GM18526 (cell line): Measurements from ENCODE around the gene NET1.

Experiments
- POLR2A ChIP-seq: IDR thresholded peaks from 3 replicates; pipeline ENCODE4 v1.6.1; 2011; ENCODE audit not compliant: insufficient read length; ENCODE audit errors: extremely low read depth

The NET1 gene

DNA sequence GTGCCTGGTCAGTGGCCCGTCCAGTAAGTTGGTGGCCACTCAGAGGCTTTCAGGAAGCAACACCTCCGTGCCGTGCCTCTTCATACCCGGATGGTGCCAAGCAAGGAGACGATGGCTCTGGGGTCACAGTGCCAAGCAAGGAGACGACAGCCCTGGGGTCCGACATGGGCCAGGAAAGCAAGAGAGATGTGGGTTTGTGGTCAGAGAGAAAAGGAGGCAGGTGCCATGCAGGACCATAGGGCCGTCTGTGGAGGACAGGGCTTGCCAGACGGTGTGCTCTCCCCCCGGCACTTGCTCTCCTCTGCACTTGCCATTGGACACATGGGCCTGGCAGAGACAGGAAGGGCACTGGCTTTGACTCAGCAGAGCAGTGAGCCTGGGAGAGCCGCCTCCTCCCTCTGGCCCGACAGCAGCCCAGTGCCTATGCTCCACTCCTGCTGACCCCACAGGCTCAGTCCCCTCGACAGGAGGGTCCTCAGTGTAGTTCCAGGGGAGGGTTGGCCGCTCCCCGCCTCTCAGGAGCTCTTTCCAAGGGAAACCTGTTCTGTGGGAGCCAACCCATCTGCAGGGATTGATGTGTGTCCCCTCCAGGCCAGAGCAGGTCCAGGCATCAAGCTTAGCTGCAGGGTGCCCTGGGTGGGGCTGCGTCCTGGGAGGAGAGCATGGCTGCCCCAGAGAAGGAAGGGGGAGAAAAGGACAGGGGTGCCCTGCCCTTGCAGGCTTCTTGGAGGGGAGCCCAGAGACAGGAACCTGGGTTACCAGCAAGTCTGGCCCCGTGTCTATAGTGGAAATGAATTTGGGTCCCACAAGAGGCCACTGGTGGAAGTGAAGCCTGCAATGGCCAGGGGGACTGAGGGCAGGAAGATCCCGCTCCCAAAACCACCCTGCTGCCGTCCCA lies 94.6 kb downstream of the NET1 start:
- no peak for TF ChIP-seq POLR2A

- no peak for TF ChIP-seq POLR2A
These were observed 95.3 kb downstream of the NET1 start for GRCh38 chr10:5507649-5508131.

DNA sequence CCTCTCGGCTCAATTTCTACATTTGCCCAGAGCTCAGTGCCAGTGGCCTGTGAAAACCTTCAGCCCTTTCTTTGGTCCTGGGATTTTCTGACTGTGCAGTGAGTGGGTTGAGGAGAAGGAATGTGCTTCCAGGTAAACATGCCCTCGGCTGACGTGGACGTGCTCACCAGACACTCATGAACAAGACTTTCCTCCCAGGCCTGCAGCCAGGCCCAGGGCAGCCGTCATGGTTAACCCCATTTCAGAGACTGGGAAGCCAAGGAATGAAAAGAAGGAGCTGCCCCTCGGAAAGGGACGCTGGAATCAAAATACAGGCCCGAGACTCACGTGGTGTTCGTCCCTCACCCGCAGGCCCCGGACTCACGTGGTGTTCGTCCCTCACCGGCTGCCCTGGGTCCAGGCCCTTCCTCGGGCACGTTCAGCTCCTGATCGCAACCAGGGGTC lies 95.8 kb downstream of the NET1 start:
- no peak for TF ChIP-seq POLR2A
